Ishikawa (cell line): Measurements from ENCODE around the gene PLXNC1.

Experiments
- CEBPB ChIP-seq: IDR thresholded peaks from 2 replicates; pipeline ENCODE4 v1.6.1; 2012
- CREB1 ChIP-seq: IDR thresholded peaks from 2 replicates; pipeline ENCODE4 v1.6.1; 2012; ENCODE audit warnings: low read depth
- EGR1 ChIP-seq: IDR thresholded peaks from 2 replicates; pipeline ENCODE4 v1.6.1; 2012
- EP300 ChIP-seq: IDR thresholded peaks from 2 replicates; pipeline ENCODE4 v1.6.1; 2012; ENCODE audit warnings: borderline replicate concordance
- FOXM1 ChIP-seq: IDR thresholded peaks from 2 replicates; pipeline ENCODE4 v1.6.1; 2012; ENCODE audit warnings: low read depth, borderline replicate concordance
- MAX ChIP-seq: IDR thresholded peaks from 2 replicates; pipeline ENCODE4 v1.6.1; 2012
- NFIC ChIP-seq: IDR thresholded peaks from 2 replicates; pipeline ENCODE4 v1.6.1; 2012
- RAD21 ChIP-seq: IDR thresholded peaks from 2 replicates; pipeline ENCODE4 v1.6.1; 2012; ENCODE audit warnings: low read depth
- REST ChIP-seq: IDR thresholded peaks from 2 replicates; pipeline ENCODE4 v1.6.1; 2012; ENCODE audit warnings: low read depth, mild to moderate bottlenecking
- TAF1 ChIP-seq: IDR thresholded peaks from 2 replicates; pipeline ENCODE4 v1.6.1; 2012; ENCODE audit warnings: low read depth, mild to moderate bottlenecking
- TCF12 ChIP-seq: IDR thresholded peaks from 2 replicates; pipeline ENCODE4 v1.6.1; 2012; ENCODE audit warnings: low read depth
- TEAD4 ChIP-seq: IDR thresholded peaks from 2 replicates; pipeline ENCODE4 v1.6.1; 2012
- USF1 ChIP-seq: IDR thresholded peaks from 2 replicates; pipeline ENCODE4 v1.6.1; 2012
- YY1 ChIP-seq: IDR thresholded peaks from 2 replicates; pipeline ENCODE4 v1.6.1; 2012; ENCODE audit warnings: low read depth
- ZBTB7A ChIP-seq: IDR thresholded peaks from 2 replicates; pipeline ENCODE4 v1.6.1; 2012; ENCODE audit warnings: low read depth

Gene PLXNC1

GRCh38 chr12:94179723-94180122 lies 31.3 kb downstream of the PLXNC1 start:
- TF ChIP-seq RAD21 = no peak
- TF ChIP-seq USF1 = no peak
- TF ChIP-seq CREB1 = no peak
- TF ChIP-seq YY1 = no peak
- TF ChIP-seq CEBPB = no peak

GRCh38 chr12:94180558-94181296 lies 32.4 kb downstream of the PLXNC1 start:
- TF ChIP-seq CEBPB = no peak
- no peak for TF ChIP-seq TEAD4
- TF ChIP-seq EP300 = no peak
- TF ChIP-seq USF1 = no peak

GRCh38 chr12:94182986-94183707 lies 34.8 kb downstream of the PLXNC1 start:
- TF ChIP-seq MAX = no peak
- no peak for TF ChIP-seq CREB1
- no peak for TF ChIP-seq RAD21
- no peak for TF ChIP-seq USF1
- TF ChIP-seq CEBPB = no peak
- TF ChIP-seq EGR1 = no peak
- TF ChIP-seq TCF12 = no peak
- TF ChIP-seq FOXM1 = no peak
- TF ChIP-seq YY1 = no peak
- TF ChIP-seq NFIC = no peak
- TF ChIP-seq EP300 = no peak
- no peak for TF ChIP-seq ZBTB7A
- no peak for TF ChIP-seq TEAD4
- TF ChIP-seq REST = no peak
- TF ChIP-seq TAF1 = no peak

GRCh38 chr12:94183708-94184379 lies 35.5 kb downstream of the PLXNC1 start:
- no peak for TF ChIP-seq YY1
- no peak for TF ChIP-seq EGR1
- TF ChIP-seq FOXM1 = no peak
- TF ChIP-seq ZBTB7A = no peak
- no peak for TF ChIP-seq TAF1
- TF ChIP-seq MAX = no peak
- no peak for TF ChIP-seq EP300
- no peak for TF ChIP-seq TEAD4
- TF ChIP-seq TCF12 = no peak

GRCh38 chr12:94184995-94185719 lies 36.8 kb downstream of the PLXNC1 start:
- TF ChIP-seq TCF12 (no peak), TAF1 (no peak), REST (no peak), EGR1 (no peak), USF1 (no peak), MAX (no peak), TEAD4 (no peak), FOXM1 (no peak), CEBPB (no peak)
